K562 (cell line): ENCODE results near the gene REX1BD. TPM values are rescaled to one million over a fixed set of nuclear protein-coding genes. Genes with fewer than 3 reads are reported as not detected.
A peak's percentile ranks its signal among the peaks of the same experiment; 100 is the strongest.

Source experiments
- ATAC-seq: fragments of 200-7000 bp; cut with Tn5 transposase; 3 replicates; pipeline ENCODE4 v1.9.1; 2020; ENCODE audit warnings: moderate library complexity
- BruUV-seq: library from RNA; stranded (reverse); fragments of 400-500 nt; replicated peaks from 2 replicates; lab custom pipeline; 2021; lab: Mats Ljungman, UMichigan
- CTCF ChIA-PET: fragments of 300-600 bp; formaldehyde crosslinking; extraction: SDS; loops from one replicate; lab custom pipeline; 2021; ENCODE audit warnings: low intra/inter-chr PET ratio; lab: Yijun Ruan, JAX
- POLR2A ChIA-PET: fragments of 300-600, 350-650 bp; sonication (Branson Sonifier 250); formaldehyde crosslinking; extraction: SDS; loops from one replicate; lab custom pipeline; 2021; ENCODE audit warnings: antibody characterized with exemption, inconsistent platforms; lab: Yijun Ruan, JAX
- DNase-seq, 4 experiments: peaks; one replicate each; pipeline versions ENCODE4 v3.0.0 to v3.0.0-alpha.2; 2011 to 2018; ENCODE audit warnings: low spot score in 3 of 4, mixed read lengths in 3 of 4; ENCODE audit errors: extremely low read depth in 1 of 4
- FAIRE-seq: peaks from 2 replicates; lab custom pipeline; 2011; peaks lifted over from hg19 to GRCh38; lab: Jason Lieb, UNC
- H2AFZ ChIP-seq: 2 replicates; pipeline ENCODE4 v1.6.0; 2011; ENCODE audit warnings: low read depth, low read length, control low read depth, inconsistent platforms
- H3K27ac ChIP-seq: fragments of 200-600 bp; 3 replicates; pipeline ENCODE4 v1.8.0; 2011; ENCODE audit warnings: low read depth, mild to moderate bottlenecking, control low read depth, inconsistent platforms, low read length, moderate library complexity, mixed read lengths; ENCODE audit errors: extremely low read depth
- H3K27me3 ChIP-seq, 2 experiments: fragments of 300-600 bp in 1 of 2; 2 replicates in 1 of 2; 3 replicates in 1 of 2; pipeline versions ENCODE4 v1.6.0 to v1.8.0; 2011; ENCODE audit warnings: inconsistent platforms in 2 of 2, low read length in 2 of 2, mild to moderate bottlenecking in 1 of 2, mixed read lengths in 1 of 2, moderate library complexity in 1 of 2; ENCODE audit not compliant: control insufficient read depth in 2 of 2, insufficient read depth in 2 of 2
- H3K36me3 ChIP-seq: fragments of 300-600 bp; 3 replicates; pipeline ENCODE4 v1.8.0; 2011; ENCODE audit warnings: mild to moderate bottlenecking, low read length, inconsistent platforms; ENCODE audit not compliant: control insufficient read depth, insufficient read depth
- H3K4me1 ChIP-seq, 2 experiments: fragments of 200-600 bp in 1 of 2; replicated peaks in 1 of 2; 2 replicates in 1 of 2; 3 replicates in 1 of 2; pipeline versions ENCODE4 v1.5.1 to v1.8.0; 2011; ENCODE audit warnings: inconsistent platforms in 2 of 2, low read length in 2 of 2, mild to moderate bottlenecking in 1 of 2, mixed read lengths in 1 of 2, moderate library complexity in 1 of 2; ENCODE audit not compliant: control insufficient read depth in 2 of 2, insufficient read depth in 2 of 2
- H3K4me2 ChIP-seq: 2 replicates; pipeline ENCODE4 v1.6.1; 2011; ENCODE audit warnings: low read length, control low read depth, inconsistent platforms, mixed read lengths; ENCODE audit not compliant: insufficient read depth
- H3K4me3 ChIP-seq: fragments of 200-600 bp; sonication (generic), shearing (Covaris generic); 2 replicates; pipeline ENCODE4 v1.5.1; 2016; ENCODE audit warnings: control low read depth, inconsistent platforms
- H3K79me2 ChIP-seq: fragments of 200-600 bp; 3 replicates; pipeline ENCODE4 v1.8.0; 2011; ENCODE audit warnings: low read length, inconsistent platforms; ENCODE audit not compliant: control insufficient read depth, insufficient read depth
- H3K9ac ChIP-seq, 2 experiments: 2 replicates each; pipeline versions ENCODE4 v1.6.0 to v1.6.1; 2011; ENCODE audit warnings: low read depth in 2 of 2, low read length in 2 of 2, control low read depth in 1 of 2, inconsistent platforms in 1 of 2, mild to moderate bottlenecking in 1 of 2, mixed read lengths in 1 of 2; ENCODE audit not compliant: insufficient read depth in 1 of 2
- H3K9me1 ChIP-seq: one replicate; pipeline ENCODE4 v1.6.0; 2011; ENCODE audit warnings: inconsistent platforms, mild to moderate bottlenecking, low read length, moderate library complexity; ENCODE audit not compliant: control insufficient read depth, insufficient read depth
- H3K9me3 ChIP-seq: replicated peaks from 2 replicates; pipeline ENCODE4 v1.5.1; 2011; ENCODE audit warnings: low read depth, low read length, inconsistent platforms; ENCODE audit not compliant: control insufficient read depth, insufficient read depth
- H4K20me1 ChIP-seq: replicated peaks from 2 replicates; pipeline ENCODE4 v1.6.1; 2011; ENCODE audit warnings: low read length, inconsistent platforms, mixed read lengths; ENCODE audit not compliant: control insufficient read depth, insufficient read depth
- CBFA2T3 ChIP-seq: fragments of 450-650 bp; IDR thresholded peaks from 2 replicates; pipeline ENCODE4 v1.6.1; 2017
- CCAR2 ChIP-seq: fragments of 200-400 bp; formaldehyde crosslinking; IDR thresholded peaks from 2 replicates; pipeline ENCODE4 v1.6.1; 2017; ENCODE audit warnings: mild to moderate bottlenecking, low read depth, low read length
- EP400 ChIP-seq: fragments of 450-650 bp; IDR thresholded peaks from 2 replicates; pipeline ENCODE4 v1.6.1; 2017; ENCODE audit warnings: antibody characterized with exemption, mild to moderate bottlenecking, moderate library complexity
- FIP1L1 ChIP-seq: fragments of 200-400 bp; formaldehyde crosslinking; IDR thresholded peaks from 2 replicates; pipeline ENCODE4 v1.6.1; 2018; ENCODE audit warnings: mild to moderate bottlenecking, low read depth, low read length; ENCODE audit not compliant: poor library complexity, severe bottlenecking
- MAZ ChIP-seq, 2 experiments: fragments of 450-650 bp in 1 of 2; sonication (generic) in 1 of 2; formaldehyde crosslinking; IDR thresholded peaks in 1 of 2; conservative IDR thresholded peaks in 1 of 2; 2 replicates each; pipeline versions ENCODE4 v1.4.0 to v1.5.0; 2020; ENCODE audit warnings: mild to moderate bottlenecking in 1 of 2, missing genetic modification reagents in 1 of 2
- PHTF2 ChIP-seq: fragments of 250-450 bp; sonication (Bioruptor Pico); IDR thresholded peaks from 2 replicates; pipeline ENCODE4 v1.5.0; 2021; ENCODE audit warnings: mild to moderate bottlenecking
- RBFOX2 ChIP-seq: fragments of 200-400 bp; formaldehyde crosslinking; IDR thresholded peaks from 2 replicates; pipeline ENCODE4 v1.6.1; 2017; ENCODE audit warnings: low read depth, mild to moderate bottlenecking, low read length, moderate library complexity
- RERE ChIP-seq: sonication (generic); formaldehyde crosslinking; IDR thresholded peaks from 2 replicates; pipeline ENCODE4 v1.8.0; 2023; ENCODE audit warnings: missing genetic modification reagents, mild to moderate bottlenecking, borderline replicate concordance
- SRSF9 ChIP-seq: fragments of 200-400 bp; formaldehyde crosslinking; IDR thresholded peaks from 2 replicates; pipeline ENCODE4 v1.6.1; 2017; ENCODE audit warnings: low read depth, low read length, borderline replicate concordance
- TEAD1 ChIP-seq, 2 experiments: fragments of 450-650 bp in 1 of 2; sonication (generic) in 1 of 2; formaldehyde crosslinking; IDR thresholded peaks; 2 replicates each; pipeline versions ENCODE4 v1.4.0 to v1.8.0; 2020 to 2022; ENCODE audit warnings: mild to moderate bottlenecking in 2 of 2, missing genetic modification reagents in 1 of 2
- ZBTB7A ChIP-seq: IDR thresholded peaks from 2 replicates; pipeline ENCODE4 v1.6.1; 2011; ENCODE audit warnings: low read depth, mild to moderate bottlenecking, low read length, moderate library complexity, borderline replicate concordance; ENCODE audit not compliant: control insufficient read depth
- ZNF695 ChIP-seq: fragments of 450-650 bp; formaldehyde crosslinking; IDR thresholded peaks from 2 replicates; pipeline ENCODE4 v1.4.0; 2020; ENCODE audit warnings: mild to moderate bottlenecking, moderate library complexity
- WGBS: fragments of 100-300 bp; shearing (Covaris generic); methylation state at CpG from one replicate; pipeline ENCODE4 v1.1.6; 2016; ENCODE audit warnings: low coverage, mixed read lengths; ENCODE audit not compliant: insufficient coverage; ENCODE audit errors: missing lambda C conversion rate; 5-methylcytosine and 5-hydroxymethylcytosine counted together
- in situ Hi-C: fragments of 300-500 bp; cut with MboI; formaldehyde crosslinking; loops from 4 replicates; pipeline ENCODE4 v1.15.0; 2018; ENCODE audit warnings: inconsistent platforms, mixed read lengths
- intact Hi-C: fragments of 100-400 bp; cut with micrococcal nuclease; formaldehyde crosslinking; loops from 2 replicates; pipeline ENCODE4 v1.14.2; 2022
- polyA plus RNA-seq, 8 experiments: library from polyadenylated mRNA; depleted of rRNA in 4 of 8; stranded (reverse) in 5 of 8; unstranded in 3 of 8; fragments of >200 nt; fragmentation: Nextera tagmentation in 2 of 8; fragmentation: Illumina TruSeq in 1 of 8; extraction: Ambion mirVana in 2 of 8; extraction: Trizol in 1 of 8; gene quantifications; 2 replicates each; pipeline versions ENCODE4 v1.2.1 to v1.2.3, GENCODE V29; 2011 to 2014; ENCODE audit warnings: inconsistent platforms in 1 of 8, missing spikeins in 1 of 8
- total RNA-seq, 7 experiments: library from RNA; depleted of rRNA in 6 of 7; stranded (reverse); fragments of >200 nt in 6 of 7; fragmentation: Illumina TruSeq in 2 of 7; extraction: Trizol in 2 of 7; gene quantifications; 2 replicates each; pipeline versions ENCODE4 v1.2.1 to v1.2.3, GENCODE V29; 2011 to 2021; ENCODE audit warnings: low replicate concordance in 1 of 7
- TF ChIP-seq, protein P1 (sequence below): fragments of 450-650 bp; IDR thresholded peaks from 2 replicates; pipeline ENCODE4 v1.6.1; 2016
- TF ChIP-seq, protein P2 (sequence below): fragments of 450-650 bp; formaldehyde crosslinking; IDR thresholded peaks from 2 replicates; pipeline ENCODE4 v1.4.0; 2022; ENCODE audit warnings: missing genetic modification characterization

The REX1BD gene
- total and polyA plus RNA-seq, 9 of the 15 experiments (the other 6 are each of a cell fraction or from before 2014, with no cell fraction given): 1.9 to 136 (median 13.8) TPM

DNA sequence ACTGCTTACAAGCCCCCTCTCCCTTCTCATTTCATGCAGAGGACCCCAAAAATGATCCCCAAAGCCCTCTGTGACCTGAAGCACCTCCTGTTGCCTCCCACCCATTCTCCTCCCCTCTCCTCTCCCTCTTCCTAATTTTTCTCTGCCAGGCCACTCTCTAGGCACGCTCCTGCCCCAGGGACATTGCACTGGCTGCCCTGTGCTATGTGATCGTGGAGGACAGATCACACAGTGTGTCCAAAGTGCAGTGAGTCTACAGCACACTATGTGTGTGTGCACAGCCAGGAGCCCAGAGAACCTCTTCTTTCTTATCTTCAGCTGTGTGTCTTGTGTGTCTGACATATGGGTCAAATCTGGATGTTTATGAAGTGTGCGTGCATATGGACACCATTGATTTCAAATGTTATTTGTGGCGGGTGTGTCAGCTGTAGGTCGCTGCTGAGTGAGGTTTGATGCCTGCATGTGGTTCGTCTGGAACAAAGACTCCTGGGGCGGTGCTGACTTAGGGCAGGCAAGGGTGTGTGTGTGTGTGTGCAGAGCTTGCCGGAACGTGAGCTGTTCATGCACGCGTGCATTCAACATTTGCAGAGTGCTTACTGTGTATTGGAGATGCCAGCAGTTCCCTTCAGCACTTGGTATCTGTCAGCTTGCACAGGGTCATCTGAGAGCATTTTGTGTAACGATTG, 46.2 kb downstream of the REX1BD start:
- intact Hi-C loops: loop anchor here (5.0 kb wide), 2 partner anchors 42 to 198 kb away; partner anchors contain the start of gene UPF1
- Histone ChIP-seq H3K9ac (no peak overlapping the region), H3K4me3 (no peak overlapping the region), H3K4me1 (peaks cover 4 to 25% of the 10 kb centered on the region in 2 experiments; a peak in 4 of 5 replicates), H3K9me1 (no peaks in the 10 kb centered on the region), H4K20me1 (0 out of 2 replicates have a peak, but pooled peaks cover 3% of the 10 kb centered on the region), H3K27ac (no peak overlapping the region), H2AFZ (no peak overlapping the region), H3K9me3 (no peaks in the 10 kb centered on the region), H3K36me3 (no peaks in the 10 kb centered on the region), H3K79me2 (peaks cover 21% of the 10 kb centered on the region), H3K4me2 (no peak overlapping the region), H3K27me3 (peaks cover 10 to 22% of the 10 kb centered on the region in 2 experiments; a peak in 4 of 5 replicates)
- DNase-seq: no peak
- in situ Hi-C loops: no loop called here
- 5% methylated on average over 12 of the region's 12 CpGs for WGBS
- FAIRE-seq: no peak
- BruUV-seq: no TSS peak
- CTCF ChIA-PET: no interaction called here
- POLR2A ChIA-PET: interaction anchor here (0.7 to 1.2 kb wide), 2 partner anchors 13 to 18 kb away, joined by 3 read pairs; no protein-coding TSS in a partner anchor
- no peak for ATAC-seq
- TF ChIP-seq ZNF695 (no peak), TEAD1 (CRISPR knock-in tag; IDR thresholded peaks at IDR 0.05) (no peak), ZBTB7A (no peak), RERE (CRISPR knock-in tag) (no peak), RBFOX2 (no peak), FIP1L1 (no peak), CCAR2 (no peak), EP400 (no peak), SRSF9 (no peak), MAZ (CRISPR knock-in tag; conservative IDR thresholded peaks at IDR 0.05 in 1 of 2, IDR thresholded peaks at IDR 0.05 in 1 of 2) (no peak), CBFA2T3 (peak; percentile 60), PHTF2 (CRISPR knock-in tag) (no peak)
- TF ChIP-seq, protein P1, sequence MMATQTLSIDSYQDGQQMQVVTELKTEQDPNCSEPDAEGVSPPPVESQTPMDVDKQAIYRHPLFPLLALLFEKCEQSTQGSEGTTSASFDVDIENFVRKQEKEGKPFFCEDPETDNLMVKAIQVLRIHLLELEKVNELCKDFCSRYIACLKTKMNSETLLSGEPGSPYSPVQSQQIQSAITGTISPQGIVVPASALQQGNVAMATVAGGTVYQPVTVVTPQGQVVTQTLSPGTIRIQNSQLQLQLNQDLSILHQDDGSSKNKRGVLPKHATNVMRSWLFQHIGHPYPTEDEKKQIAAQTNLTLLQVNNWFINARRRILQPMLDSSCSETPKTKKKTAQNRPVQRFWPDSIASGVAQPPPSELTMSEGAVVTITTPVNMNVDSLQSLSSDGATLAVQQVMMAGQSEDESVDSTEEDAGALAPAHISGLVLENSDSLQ: no peak
- TF ChIP-seq, protein P2, sequence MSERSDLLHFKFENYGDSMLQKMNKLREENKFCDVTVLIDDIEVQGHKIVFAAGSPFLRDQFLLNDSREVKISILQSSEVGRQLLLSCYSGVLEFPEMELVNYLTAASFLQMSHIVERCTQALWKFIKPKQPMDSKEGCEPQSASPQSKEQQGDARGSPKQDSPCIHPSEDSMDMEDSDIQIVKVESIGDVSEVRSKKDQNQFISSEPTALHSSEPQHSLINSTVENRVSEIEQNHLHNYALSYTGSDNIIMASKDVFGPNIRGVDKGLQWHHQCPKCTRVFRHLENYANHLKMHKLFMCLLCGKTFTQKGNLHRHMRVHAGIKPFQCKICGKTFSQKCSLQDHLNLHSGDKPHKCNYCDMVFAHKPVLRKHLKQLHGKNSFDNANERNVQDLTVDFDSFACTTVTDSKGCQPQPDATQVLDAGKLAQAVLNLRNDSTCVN (CRISPR knock-in tag): no peak
